ENCODE measurements around the gene TRAK2. TPM values are rescaled to one million over a fixed set of nuclear protein-coding genes. Genes with fewer than 3 reads are reported as not detected.

Gene TRAK2
- total RNA-seq, 1 experiment from 2014 or later, result 15.2 TPM

DNA sequence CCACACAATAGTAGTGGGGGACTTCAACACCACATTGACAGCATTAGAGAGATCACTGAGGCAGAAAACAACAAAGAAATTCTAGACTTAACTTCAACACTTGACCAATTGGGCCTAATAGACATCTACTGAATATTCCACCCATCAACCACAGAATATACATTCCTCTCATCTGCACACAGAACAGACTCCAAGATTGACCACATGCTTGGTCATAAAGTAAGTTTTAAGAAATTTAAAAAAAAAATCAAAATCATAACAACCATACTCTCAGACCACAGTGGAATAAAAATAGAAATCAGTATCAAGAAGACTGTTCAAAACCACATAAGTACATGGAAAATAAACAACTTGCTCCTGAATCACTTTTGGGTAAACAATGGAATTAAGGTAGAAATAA is 85.1 kb downstream of the TRAK2 start:
- Histone ChIP-seq H3K4me1 (ENCODE audit: control insufficient read depth in 1 of 2, insufficient read depth in 2 of 2, low read length in 2 of 2) (peaks cover 0 to 4% of the 10 kb centered on the region in 2 experiments; a peak in 2 of 4 replicates), H3K36me3 (ENCODE audit: control insufficient read depth in 1 of 2, insufficient read depth in 2 of 2, low read length in 2 of 2) (no peaks in the 10 kb centered on the region), H4K20me1 (ENCODE audit: insufficient read depth) (no peaks in the 10 kb centered on the region), H2AFZ (ENCODE audit: low read depth, low read length, poor library complexity, severe bottlenecking) (no peak overlapping the region), H3K9ac (ENCODE audit: low read length) (no peak overlapping the region), H3K9me3 (ENCODE audit: control insufficient read depth in 1 of 2, insufficient read depth in 1 of 2, low read depth in 1 of 2, low read length in 2 of 2) (peaks cover 0 to 10% of the 10 kb centered on the region in 2 experiments; a peak in 1 of 4 replicates), H3K9me2 (ENCODE audit: insufficient read depth) (no peaks in the 10 kb centered on the region), H3K4me3 (replicated peaks in 1 of 2; ENCODE audit: low read depth in 1 of 2, low read length in 2 of 2) (no peak overlapping the region), H3K4me2 (ENCODE audit: low read length) (no peak overlapping the region), H3K79me2 (ENCODE audit: insufficient read depth, low read length) (no peaks in the 10 kb centered on the region), H3K27ac (ENCODE audit: low read depth, low read length) (no peak overlapping the region), H3K27me3 (ENCODE audit: insufficient read depth, low read length) (no peaks in the 10 kb centered on the region)
- DNase-seq (ENCODE audit: low read depth, low spot score) (no peak), ATAC-seq (no peak)
- RAD21 ChIA-PET (ENCODE audit: low non-redundant PET in 1 of 2, low total read pairs in 2 of 2, uncharacterized antibody in 2 of 2, unreplicated experiment in 2 of 2), result no interaction called here
- CTCF ChIA-PET, result no interaction called here
- BruUV-seq (replicated peaks), result no TSS peak
- TF ChIP-seq SP1 (IDR thresholded peaks at IDR 0.05; ENCODE audit: low read depth) (no peak), RAD21 (IDR thresholded peaks at IDR 0.05; ENCODE audit: low read depth) (no peak), EZH2 (IDR thresholded peaks at IDR 0.05) (no peak)
- intact Hi-C loops (cut with micrococcal nuclease), result loop anchor here (10.0 kb wide), 1 partner anchor 461 kb away; no protein-coding TSS in a partner anchor
- POLR2A ChIA-PET, result no interaction called here

GRCh38 chr2:201363857-201364560 is 87.2 kb downstream of the TRAK2 start:
- ChIA-PET CTCF (interaction anchor here (1.0 to 3.1 kb wide), 2 partner anchors 127 to 131 kb away, joined by 6 to 16 read pairs; no protein-coding TSS in a partner anchor), POLR2A (no interaction called here), RAD21 (ENCODE audit: low non-redundant PET in 1 of 2, low total read pairs in 2 of 2, uncharacterized antibody in 2 of 2, unreplicated experiment in 2 of 2) (interaction anchor here (0.7 to 1.3 kb wide), 3 partner anchors 127 to 380 kb away, joined by 3 to 4 read pairs (median 3); no protein-coding TSS in a partner anchor)
- no peak overlapping the region for H3K4me2 ChIP-seq (ENCODE audit: low read length)
- peaks cover 9 to 20% of the 10 kb centered on the region in 2 experiments for H3K4me1 ChIP-seq (ENCODE audit: control insufficient read depth in 1 of 2, insufficient read depth in 2 of 2, low read length in 2 of 2)
- no peaks in the 10 kb centered on the region for H4K20me1 ChIP-seq (ENCODE audit: insufficient read depth)
- no peaks in the 10 kb centered on the region for H3K36me3 ChIP-seq (ENCODE audit: control insufficient read depth in 1 of 2, insufficient read depth in 2 of 2, low read length in 2 of 2)
- no peak overlapping the region for H3K4me3 ChIP-seq (replicated peaks in 1 of 2; ENCODE audit: low read depth in 1 of 2, low read length in 2 of 2)
- no TSS peak for BruUV-seq (replicated peaks)
- H3K27ac ChIP-seq (ENCODE audit: low read depth, low read length), result no peak overlapping the region
- peaks cover 0 to 10% of the 10 kb centered on the region in 2 experiments; a peak in 1 of 4 replicates for H3K9me3 ChIP-seq (ENCODE audit: control insufficient read depth in 1 of 2, insufficient read depth in 1 of 2, low read depth in 1 of 2, low read length in 2 of 2)
- no peaks in the 10 kb centered on the region for H3K9me2 ChIP-seq (ENCODE audit: insufficient read depth)
- H3K27me3 ChIP-seq (ENCODE audit: insufficient read depth, low read length), result no peaks in the 10 kb centered on the region
- H2AFZ ChIP-seq (ENCODE audit: low read depth, low read length, poor library complexity, severe bottlenecking), result no peak overlapping the region
- ATAC-seq, result peak; percentile 85
- intact Hi-C loops (cut with micrococcal nuclease), result loop anchor here (1.0 to 10.0 kb wide), 2 partner anchors 128 to 459 kb away; no protein-coding TSS in a partner anchor
- peak; percentile 24 for DNase-seq (ENCODE audit: low read depth, low spot score)
- no peak for TF ChIP-seq TCF7L2 (IDR thresholded peaks at IDR 0.05; ENCODE audit: borderline replicate concordance, extremely low read depth, insufficient read depth, insufficient read length)
- TF ChIP-seq CTCF (IDR thresholded peaks at IDR 0.05 in 2 of 3, conservative IDR thresholded peaks at IDR 0.05 in 1 of 3; ENCODE audit: borderline replicate concordance in 1 of 3, insufficient read depth in 1 of 3, low read depth in 2 of 3, low read length in 2 of 3), result peak; percentile 82 to 94 (median 91)
- peak; percentile 95 for TF ChIP-seq RAD21 (IDR thresholded peaks at IDR 0.05; ENCODE audit: low read depth)
- H3K9ac ChIP-seq (ENCODE audit: low read length), result no peak overlapping the region
- no peaks in the 10 kb centered on the region for H3K79me2 ChIP-seq (ENCODE audit: insufficient read depth, low read length)
